ENCODE data around the gene CCDC77.

Gene CCDC77

GRCh38 chr12:452667-453210 is 51.3 kb downstream of the CCDC77 start:
- DNase-seq (ENCODE audit: low read depth), result no peak

- DNase-seq (ENCODE audit: low read depth), result no peak
Measured at GRCh38 chr12:454833-455232, 53.4 kb downstream of the CCDC77 start.

GRCh38 chr12:455821-456220 is 54.4 kb downstream of the CCDC77 start:
- no peak for DNase-seq (ENCODE audit: low read depth)

- DNase-seq (ENCODE audit: low read depth), result no peak
Measured at GRCh38 chr12:457676-458075, 56.2 kb downstream of the CCDC77 start.

- no peak for DNase-seq (ENCODE audit: low read depth)
Measured at GRCh38 chr12:459050-459429, 57.6 kb downstream of the CCDC77 start.

- DNase-seq (ENCODE audit: low read depth), result no peak
Measured at GRCh38 chr12:459430-460258, 58.2 kb downstream of the CCDC77 start, which contains the start of gene B4GALNT3. Gene B4GALNT3, plus strand, starts transcription at chr12:459939. Its CDS starts 438 bp downstream, at chr12:460377.

- DNase-seq (ENCODE audit: low read depth), result no peak
Measured at GRCh38 chr12:460261-461230, 59.1 kb downstream of the CCDC77 start.

- no peak for DNase-seq (ENCODE audit: low read depth)
Measured at GRCh38 chr12:461425-461824, 60.0 kb downstream of the CCDC77 start.

GRCh38 chr12:462936-463705 is 61.7 kb downstream of the CCDC77 start:
- no peak for DNase-seq (ENCODE audit: low read depth)

- no peak for DNase-seq (ENCODE audit: low read depth)
Measured at GRCh38 chr12:464484-465267, 63.2 kb downstream of the CCDC77 start.

GRCh38 chr12:466039-466438 is 64.6 kb downstream of the CCDC77 start:
- no peak for DNase-seq (ENCODE audit: low read depth)

- no peak for DNase-seq (ENCODE audit: low read depth)
Measured at GRCh38 chr12:466762-467161, 65.3 kb downstream of the CCDC77 start.

- no peak for DNase-seq (ENCODE audit: low read depth)
Measured at GRCh38 chr12:467591-467990, 66.1 kb downstream of the CCDC77 start.

- DNase-seq (ENCODE audit: low read depth), result no peak
Measured at GRCh38 chr12:468671-469389, 67.4 kb downstream of the CCDC77 start.

GRCh38 chr12:470133-470532 is 68.7 kb downstream of the CCDC77 start:
- no peak for DNase-seq (ENCODE audit: low read depth)

- DNase-seq (ENCODE audit: low read depth), result no peak
Measured at GRCh38 chr12:473198-473597, 71.8 kb downstream of the CCDC77 start.

GRCh38 chr12:473863-474577 is 72.6 kb downstream of the CCDC77 start:
- no peak for DNase-seq (ENCODE audit: low read depth)

- no peak for DNase-seq (ENCODE audit: low read depth)
Measured at GRCh38 chr12:475286-475685, 73.8 kb downstream of the CCDC77 start.

- no peak for DNase-seq (ENCODE audit: low read depth)
Measured at GRCh38 chr12:479161-479560, 77.7 kb downstream of the CCDC77 start.

Measured in stromal cell of bone marrow (primary cell).